ENCODE results near the gene SDSL. TPM values are rescaled to one million over a fixed set of nuclear protein-coding genes. Genes with fewer than 3 reads are reported as not detected.

SDSL gene
- total RNA-seq, 2 donors from 2014 or later, result 6.2 to 8.5 TPM

- TF ChIP-seq CTCF (IDR thresholded peaks at IDR 0.05) (no peak), POLR2AphosphoS5 (IDR thresholded peaks at IDR 0.05) (no peak), POLR2A (IDR thresholded peaks at IDR 0.05) (no peak)
- Histone ChIP-seq H3K36me3 (no peaks in the 10 kb centered on the region), H3K9me3 (no peaks in the 10 kb centered on the region), H3K27ac (no peak overlapping the region), H3K4me1 (replicated peaks) (no peaks in the 10 kb centered on the region), H3K4me3 (no peak overlapping the region), H3K27me3 (replicated peaks; ENCODE audit: insufficient read depth) (no peaks in the 10 kb centered on the region)
- no peak for DNase-seq (ENCODE audit: low spot score)
- intact Hi-C loops (cut with DNase I), result no loop called here
These were observed 10.8 kb downstream of the SDSL start for GRCh38 chr12:113432986-113433385.

GRCh38 chr12:113435367-113435766 is 13.2 kb downstream of the SDSL start:
- no peak for TF ChIP-seq CTCF (IDR thresholded peaks at IDR 0.05)
- no peak for TF ChIP-seq POLR2A (IDR thresholded peaks at IDR 0.05)
- TF ChIP-seq POLR2AphosphoS5 (IDR thresholded peaks at IDR 0.05), result no peak
- intact Hi-C loops (cut with DNase I), result no loop called here
- 85% methylated on average over 3 of the region's 5 CpGs for WGBS
- no peaks in the 10 kb centered on the region for H3K27me3 ChIP-seq (replicated peaks; ENCODE audit: insufficient read depth)
- H3K4me1 ChIP-seq (replicated peaks), result no peaks in the 10 kb centered on the region
- no peaks in the 10 kb centered on the region for H3K9me3 ChIP-seq
- no peaks in the 10 kb centered on the region for H3K36me3 ChIP-seq
- no peak for DNase-seq (ENCODE audit: low spot score)
- H3K4me3 ChIP-seq, result no peak overlapping the region
- H3K27ac ChIP-seq, result no peak overlapping the region

- Histone ChIP-seq H3K4me1 (replicated peaks) (no peaks in the 10 kb centered on the region), H3K4me3 (no peak overlapping the region), H3K36me3 (no peaks in the 10 kb centered on the region), H3K27ac (no peak overlapping the region), H3K9me3 (no peaks in the 10 kb centered on the region), H3K27me3 (replicated peaks; ENCODE audit: insufficient read depth) (no peaks in the 10 kb centered on the region)
- 78% methylated on average over 6 of the region's 6 CpGs for WGBS
- no peak for TF ChIP-seq POLR2A (IDR thresholded peaks at IDR 0.05)
- TF ChIP-seq POLR2AphosphoS5 (IDR thresholded peaks at IDR 0.05), result no peak
- TF ChIP-seq CTCF (IDR thresholded peaks at IDR 0.05), result no peak
- intact Hi-C loops (cut with DNase I), result no loop called here
- DNase-seq (ENCODE audit: low spot score), result no peak
These were observed 14.4 kb downstream of the SDSL start for GRCh38 chr12:113436586-113436985.

GRCh38 chr12:113436993-113437728 is 15.0 kb downstream of the SDSL start:
- H3K27ac ChIP-seq, result no peak overlapping the region
- no peak for DNase-seq (ENCODE audit: low spot score)
- no peaks in the 10 kb centered on the region for H3K36me3 ChIP-seq
- H3K27me3 ChIP-seq (replicated peaks; ENCODE audit: insufficient read depth), result no peaks in the 10 kb centered on the region
- H3K9me3 ChIP-seq, result no peaks in the 10 kb centered on the region
- H3K4me3 ChIP-seq, result no peak overlapping the region
- WGBS, result 85% methylated on average over 6 of the region's 6 CpGs
- intact Hi-C loops (cut with DNase I), result no loop called here
- no peaks in the 10 kb centered on the region for H3K4me1 ChIP-seq (replicated peaks)
- TF ChIP-seq POLR2AphosphoS5 (IDR thresholded peaks at IDR 0.05) (no peak), CTCF (IDR thresholded peaks at IDR 0.05) (no peak), POLR2A (IDR thresholded peaks at IDR 0.05) (no peak)

- Histone ChIP-seq H3K9me3 (no peaks in the 10 kb centered on the region), H3K4me3 (no peak overlapping the region), H3K36me3 (no peaks in the 10 kb centered on the region), H3K4me1 (replicated peaks) (no peaks in the 10 kb centered on the region), H3K27ac (no peak overlapping the region), H3K27me3 (replicated peaks; ENCODE audit: insufficient read depth) (no peaks in the 10 kb centered on the region)
- intact Hi-C loops (cut with DNase I), result no loop called here
- no peak for DNase-seq (ENCODE audit: low spot score)
- 75% methylated on average over 9 of the region's 9 CpGs for WGBS
- TF ChIP-seq CTCF (IDR thresholded peaks at IDR 0.05) (no peak), POLR2A (IDR thresholded peaks at IDR 0.05) (no peak), POLR2AphosphoS5 (IDR thresholded peaks at IDR 0.05) (no peak)
These were observed 15.5 kb downstream of the SDSL start for GRCh38 chr12:113437729-113438100.
